Gastroesophageal sphincter (tissue), 3 donors: ENCODE measurements around the gene CNFN.

Experiments
- POLR2A ChIP-seq, 2 donors: fragments of 450-650 bp; IDR thresholded peaks; one replicate each; pipeline ENCODE4 v1.6.1; 2017; ENCODE audit warnings: antibody characterized with exemption in 2 of 2, mild to moderate bottlenecking in 2 of 2, moderate library complexity in 1 of 2
- TF ChIP-seq, protein P1 (sequence below), 4 experiments: fragments of 200-600 bp in 2 of 4; fragments of 450-650 bp in 2 of 4; sonication (generic) in 1 of 4; IDR thresholded peaks; one replicate each; pipeline ENCODE4 v1.5.1; 2017 to 2019; ENCODE audit warnings: antibody characterized with exemption in 4 of 4, mild to moderate bottlenecking in 2 of 4, moderate library complexity in 2 of 4

DNA sequence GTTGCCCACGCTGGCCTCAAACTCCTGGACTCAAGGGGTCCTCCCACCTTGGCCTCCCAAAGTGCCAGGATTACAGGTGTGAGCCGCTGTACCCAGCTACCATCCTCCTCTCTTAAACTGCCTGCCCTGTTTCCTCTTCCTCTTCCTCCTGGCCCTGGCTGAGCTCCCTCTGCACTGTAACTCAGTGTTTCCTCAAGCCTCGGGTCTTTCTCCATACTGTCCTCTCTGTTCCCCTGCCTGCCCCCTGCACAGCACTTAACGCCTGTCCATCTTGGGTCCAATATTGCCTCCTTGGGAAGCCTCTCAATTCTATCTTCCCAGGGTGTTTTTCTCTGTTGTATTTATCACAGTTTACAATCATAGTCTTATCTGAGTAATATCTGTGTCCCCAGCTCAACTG, 31.0 kb upstream of the CNFN start:
- no peak for TF ChIP-seq POLR2A (IDR thresholded peaks at IDR 0.05)
- TF ChIP-seq, protein P1, sequence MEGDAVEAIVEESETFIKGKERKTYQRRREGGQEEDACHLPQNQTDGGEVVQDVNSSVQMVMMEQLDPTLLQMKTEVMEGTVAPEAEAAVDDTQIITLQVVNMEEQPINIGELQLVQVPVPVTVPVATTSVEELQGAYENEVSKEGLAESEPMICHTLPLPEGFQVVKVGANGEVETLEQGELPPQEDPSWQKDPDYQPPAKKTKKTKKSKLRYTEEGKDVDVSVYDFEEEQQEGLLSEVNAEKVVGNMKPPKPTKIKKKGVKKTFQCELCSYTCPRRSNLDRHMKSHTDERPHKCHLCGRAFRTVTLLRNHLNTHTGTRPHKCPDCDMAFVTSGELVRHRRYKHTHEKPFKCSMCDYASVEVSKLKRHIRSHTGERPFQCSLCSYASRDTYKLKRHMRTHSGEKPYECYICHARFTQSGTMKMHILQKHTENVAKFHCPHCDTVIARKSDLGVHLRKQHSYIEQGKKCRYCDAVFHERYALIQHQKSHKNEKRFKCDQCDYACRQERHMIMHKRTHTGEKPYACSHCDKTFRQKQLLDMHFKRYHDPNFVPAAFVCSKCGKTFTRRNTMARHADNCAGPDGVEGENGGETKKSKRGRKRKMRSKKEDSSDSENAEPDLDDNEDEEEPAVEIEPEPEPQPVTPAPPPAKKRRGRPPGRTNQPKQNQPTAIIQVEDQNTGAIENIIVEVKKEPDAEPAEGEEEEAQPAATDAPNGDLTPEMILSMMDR (IDR thresholded peaks at IDR 0.05): no peak
